ENCODE results near the gene UBE2J1.

DNA sequence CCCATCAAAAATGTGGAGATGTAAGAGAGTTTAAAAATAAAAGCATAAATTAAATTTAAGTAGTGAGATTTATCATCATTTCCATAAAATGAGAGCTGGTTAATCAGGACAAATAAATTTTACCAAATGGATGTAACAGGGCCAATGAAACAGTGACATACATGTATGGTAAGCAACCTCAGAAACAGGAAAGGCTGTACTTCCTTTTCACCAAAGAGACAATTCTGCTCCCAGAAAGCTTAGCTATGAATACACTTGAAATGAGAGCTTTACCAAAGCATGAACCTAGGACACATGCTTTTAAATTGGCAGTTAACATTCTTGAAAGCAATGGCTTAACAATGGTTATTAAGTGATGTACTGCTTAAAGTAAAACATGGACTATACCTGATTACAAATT, 12.1 kb upstream of the UBE2J1 start:
- TF ChIP-seq, protein P1, sequence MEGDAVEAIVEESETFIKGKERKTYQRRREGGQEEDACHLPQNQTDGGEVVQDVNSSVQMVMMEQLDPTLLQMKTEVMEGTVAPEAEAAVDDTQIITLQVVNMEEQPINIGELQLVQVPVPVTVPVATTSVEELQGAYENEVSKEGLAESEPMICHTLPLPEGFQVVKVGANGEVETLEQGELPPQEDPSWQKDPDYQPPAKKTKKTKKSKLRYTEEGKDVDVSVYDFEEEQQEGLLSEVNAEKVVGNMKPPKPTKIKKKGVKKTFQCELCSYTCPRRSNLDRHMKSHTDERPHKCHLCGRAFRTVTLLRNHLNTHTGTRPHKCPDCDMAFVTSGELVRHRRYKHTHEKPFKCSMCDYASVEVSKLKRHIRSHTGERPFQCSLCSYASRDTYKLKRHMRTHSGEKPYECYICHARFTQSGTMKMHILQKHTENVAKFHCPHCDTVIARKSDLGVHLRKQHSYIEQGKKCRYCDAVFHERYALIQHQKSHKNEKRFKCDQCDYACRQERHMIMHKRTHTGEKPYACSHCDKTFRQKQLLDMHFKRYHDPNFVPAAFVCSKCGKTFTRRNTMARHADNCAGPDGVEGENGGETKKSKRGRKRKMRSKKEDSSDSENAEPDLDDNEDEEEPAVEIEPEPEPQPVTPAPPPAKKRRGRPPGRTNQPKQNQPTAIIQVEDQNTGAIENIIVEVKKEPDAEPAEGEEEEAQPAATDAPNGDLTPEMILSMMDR (conservative IDR thresholded peaks at IDR 0.05): no peak
- TF ChIP-seq ZFX (IDR thresholded peaks at IDR 0.05): no peak

Measured in C4-2B (cell line).